GM12875 (cell line): ENCODE data around the gene BRSK1.
A peak's percentile ranks its signal among the peaks of the same experiment; 100 is the strongest.

Experiments used
- H3K4me3 ChIP-seq: one replicate; pipeline ENCODE4 v1.5.1; 2011; ENCODE audit warnings: low read depth, low read length, control low read depth
- CTCF ChIP-seq: IDR thresholded peaks from 2 replicates; pipeline ENCODE4 v1.5.1; 2011; ENCODE audit warnings: low read depth, mild to moderate bottlenecking, control low read depth, inconsistent platforms, low read length, moderate library complexity, borderline replicate concordance; ENCODE audit not compliant: insufficient read depth

Gene BRSK1

GRCh38 chr19:55248704-55249103 is 35.1 kb upstream of the BRSK1 start:
- no peak for TF ChIP-seq CTCF
- H3K4me3 ChIP-seq, result no peak overlapping the region

GRCh38 chr19:55249841-55250240 is 34.0 kb upstream of the BRSK1 start:
- H3K4me3 ChIP-seq, result no peak overlapping the region
- no peak for TF ChIP-seq CTCF

- H3K4me3 ChIP-seq, result no peak overlapping the region
- no peak for TF ChIP-seq CTCF
Observed at GRCh38 chr19:55250262-55251036, 33.3 kb upstream of the BRSK1 start.

- TF ChIP-seq CTCF, result no peak
- peak overlapping the region; percentile 23 for H3K4me3 ChIP-seq
Observed at GRCh38 chr19:55251341-55252081, 32.3 kb upstream of the BRSK1 start.

GRCh38 chr19:55252760-55253663 is 30.8 kb upstream of the BRSK1 start:
- peak overlapping the region; percentile 99 for H3K4me3 ChIP-seq

More at GRCh38 chr19:55252760-55253663, 30.8 kb upstream of the BRSK1 start:
- TF ChIP-seq CTCF, result no peak
